CD4-positive, alpha-beta T cell treated with Interleukin-4 for 1 hour (primary cell): Measurements from ENCODE around the gene PPL.
"Not testable (repeated sequence)": the region's sequence is repeated elsewhere in the genome, so short reads cannot be mapped to it uniquely, and the experiment has no call there.

ENCODE experiments used
- DNase-seq, 2 donors: peaks; one replicate each; pipeline ENCODE4 v3.0.0-alpha.2; 2020 to 2022

Gene PPL

DNA sequence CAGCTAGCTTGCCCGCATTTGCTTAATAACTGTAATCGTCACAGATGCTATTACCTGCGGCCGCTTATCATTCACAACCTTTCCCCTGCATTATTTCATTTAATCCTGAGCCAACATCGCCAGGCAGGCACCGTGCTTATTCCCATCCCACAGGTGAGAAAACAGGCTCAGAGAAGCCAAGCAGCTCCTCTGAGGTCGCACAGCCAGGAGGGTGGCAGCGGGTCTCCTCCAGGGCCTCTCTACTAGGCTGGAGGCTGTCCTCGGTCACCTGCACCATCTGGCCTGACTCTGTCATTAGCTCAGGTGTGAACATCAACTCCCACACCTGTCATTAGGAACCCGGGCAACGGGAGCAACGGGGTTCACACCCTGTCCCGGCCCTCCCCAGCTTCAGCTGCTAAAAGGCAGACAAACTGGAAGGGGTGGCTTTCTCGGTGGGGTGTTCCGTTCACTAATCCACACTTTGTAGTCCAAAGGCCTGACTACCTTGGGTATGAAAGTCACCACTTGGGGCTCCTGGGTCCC, 3.0 kb downstream of the PPL start:
- DNase-seq = no peak

DNA sequence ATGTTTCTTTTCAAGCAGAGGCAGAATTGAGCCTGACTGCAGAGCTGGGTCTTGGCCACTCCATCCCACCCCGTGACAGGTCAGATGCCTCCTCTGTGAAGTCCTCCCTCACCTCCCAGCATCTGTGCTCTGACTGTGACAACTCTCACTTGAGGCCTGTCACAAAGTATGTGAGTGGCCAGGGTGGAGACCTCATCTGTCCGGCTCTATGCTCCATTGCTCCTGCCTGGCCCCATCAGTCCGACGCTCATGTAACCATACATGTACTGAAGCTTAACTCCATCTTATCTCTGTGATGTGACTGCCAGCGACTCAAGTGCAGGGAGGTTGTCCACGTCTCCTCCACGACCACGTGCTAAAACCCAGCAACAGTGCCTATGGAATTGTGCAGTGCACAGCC, 3.5 kb downstream of the PPL start:
- DNase-seq = no peak

DNA sequence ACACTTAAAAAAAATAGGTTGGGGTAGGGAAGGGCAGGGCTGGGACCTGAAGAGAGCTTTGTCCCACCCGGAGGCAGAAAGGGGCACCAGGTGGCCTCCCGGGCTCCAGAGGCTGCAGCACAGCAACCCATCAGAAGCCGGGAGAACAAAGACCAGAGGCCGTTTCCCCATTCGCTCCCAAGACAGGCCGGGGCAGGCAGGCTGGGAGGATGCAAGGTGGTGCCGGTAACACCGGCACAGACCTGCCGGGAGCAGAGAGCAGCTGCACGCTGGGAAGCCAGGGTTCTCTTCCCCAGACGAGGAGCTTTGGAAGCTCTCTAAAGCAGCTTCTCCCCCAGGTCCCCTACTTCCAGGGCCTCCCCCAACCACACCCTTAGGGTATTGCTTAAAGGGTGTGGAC, 5.6 kb downstream of the PPL start:
- no peak for DNase-seq

DNA sequence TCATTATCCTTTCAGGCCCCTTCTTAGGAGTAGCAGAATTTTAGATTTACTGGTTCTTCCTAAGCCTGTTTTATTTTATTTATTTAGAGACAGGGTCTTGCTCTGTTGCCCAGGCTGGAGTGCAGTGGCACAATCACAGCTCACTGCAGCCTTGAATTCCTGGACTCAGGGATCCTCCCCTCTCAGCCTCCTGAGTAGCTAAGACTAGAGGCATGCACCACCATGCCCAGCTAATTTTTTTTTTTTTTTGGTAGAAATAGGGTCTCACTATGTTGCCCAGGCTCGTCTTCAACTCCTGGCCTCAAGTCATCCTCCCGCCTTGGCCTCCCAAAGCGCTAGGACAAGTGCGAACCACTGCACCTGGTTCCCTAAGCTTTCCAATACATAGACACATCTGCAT, 7.3 kb downstream of the PPL start:
- DNase-seq = not testable (repeated sequence)

DNA sequence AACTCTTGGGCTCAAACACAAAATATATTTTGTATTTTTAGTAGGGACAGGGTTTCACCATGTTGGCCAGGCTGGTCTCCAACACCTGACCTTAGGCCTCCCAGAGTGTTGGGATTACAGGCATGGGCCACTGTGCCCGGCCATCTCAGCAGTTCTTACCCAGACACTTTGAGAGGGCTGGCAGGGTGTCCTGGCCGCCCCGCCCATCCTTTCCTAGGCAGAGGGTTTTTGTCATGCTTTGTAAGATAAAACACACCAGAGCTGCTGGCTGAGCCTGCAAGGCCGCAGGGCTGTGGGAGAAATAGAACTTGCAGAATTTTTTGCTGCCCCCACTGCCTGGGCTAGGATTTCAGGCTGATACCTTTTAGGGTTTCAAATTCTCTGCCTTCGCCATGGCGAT, 8.7 kb downstream of the PPL start:
- DNase-seq = no peak

DNA sequence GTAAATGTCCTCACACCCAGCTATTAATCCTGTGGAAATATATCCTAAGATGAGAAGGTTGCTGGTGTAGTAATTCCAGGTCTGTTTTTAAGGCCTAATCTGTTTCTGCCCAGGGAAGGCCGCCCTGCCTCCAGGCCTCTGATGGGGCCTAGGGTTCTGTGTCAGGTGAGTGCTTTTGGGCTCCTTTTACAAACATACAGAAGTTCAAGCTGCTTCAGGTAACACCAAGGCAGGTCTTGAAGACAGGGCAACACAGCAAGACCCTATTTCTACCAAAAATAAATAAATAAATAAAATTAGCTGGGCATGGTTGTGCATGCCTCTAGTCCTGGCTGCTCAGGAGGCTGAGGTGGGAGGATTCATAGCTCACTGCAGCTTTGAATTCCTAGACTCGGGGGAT, 9.3 kb downstream of the PPL start:
- no peak for DNase-seq

DNA sequence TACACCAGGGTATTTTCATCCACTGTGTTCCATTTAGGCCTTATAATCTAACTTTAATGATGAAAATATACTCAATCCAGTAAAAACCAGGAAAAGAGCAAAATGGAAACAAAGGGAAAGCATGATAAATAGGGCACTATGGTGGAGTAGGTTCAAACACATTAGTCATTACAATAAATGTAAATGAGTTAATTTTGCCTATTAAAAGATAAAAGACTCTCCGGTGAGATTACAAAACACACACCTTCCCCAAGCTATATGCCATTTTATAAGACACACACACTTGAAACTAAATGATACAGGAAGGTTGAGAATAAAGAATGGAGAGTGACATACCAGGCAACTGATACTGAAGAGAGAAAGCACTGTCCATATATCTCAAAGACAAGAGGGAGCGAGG, 10.0 kb downstream of the PPL start:
- no peak for DNase-seq

DNA sequence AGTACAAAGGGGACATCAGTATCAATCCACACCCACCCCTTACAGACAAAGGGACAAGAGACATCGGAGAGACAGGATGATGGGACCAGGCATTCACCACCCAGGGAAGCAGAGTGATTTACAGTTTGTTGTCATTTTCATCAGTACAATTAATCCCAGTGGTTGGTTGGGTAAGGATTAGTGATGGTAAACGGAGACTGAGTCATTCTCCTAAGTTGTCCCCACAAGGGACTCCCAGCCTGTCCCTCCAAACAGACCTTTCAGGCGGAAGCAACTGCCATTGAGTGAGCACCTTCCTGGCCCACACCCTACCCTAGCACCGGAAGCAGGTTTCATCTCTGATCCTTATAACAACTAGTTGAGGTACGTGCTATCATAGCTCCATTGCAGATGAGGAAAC, 11.2 kb downstream of the PPL start:
- no peak for DNase-seq

DNA sequence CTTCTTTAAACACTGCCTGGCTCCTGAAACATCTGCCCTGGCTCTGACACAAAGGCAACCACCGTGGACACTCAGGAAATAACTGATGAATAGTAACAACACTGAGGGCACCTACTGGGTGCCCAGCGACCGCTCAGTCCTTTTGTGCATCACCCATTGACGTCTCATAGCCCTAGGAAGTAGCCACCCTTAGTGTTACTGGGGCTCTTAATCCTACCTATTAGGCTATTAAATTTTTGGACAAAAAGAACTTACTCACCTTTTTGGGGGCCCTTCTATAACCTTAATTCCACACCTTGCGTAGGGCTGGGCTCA, 11.7 kb downstream of the PPL start:
- DNase-seq = no peak

DNA sequence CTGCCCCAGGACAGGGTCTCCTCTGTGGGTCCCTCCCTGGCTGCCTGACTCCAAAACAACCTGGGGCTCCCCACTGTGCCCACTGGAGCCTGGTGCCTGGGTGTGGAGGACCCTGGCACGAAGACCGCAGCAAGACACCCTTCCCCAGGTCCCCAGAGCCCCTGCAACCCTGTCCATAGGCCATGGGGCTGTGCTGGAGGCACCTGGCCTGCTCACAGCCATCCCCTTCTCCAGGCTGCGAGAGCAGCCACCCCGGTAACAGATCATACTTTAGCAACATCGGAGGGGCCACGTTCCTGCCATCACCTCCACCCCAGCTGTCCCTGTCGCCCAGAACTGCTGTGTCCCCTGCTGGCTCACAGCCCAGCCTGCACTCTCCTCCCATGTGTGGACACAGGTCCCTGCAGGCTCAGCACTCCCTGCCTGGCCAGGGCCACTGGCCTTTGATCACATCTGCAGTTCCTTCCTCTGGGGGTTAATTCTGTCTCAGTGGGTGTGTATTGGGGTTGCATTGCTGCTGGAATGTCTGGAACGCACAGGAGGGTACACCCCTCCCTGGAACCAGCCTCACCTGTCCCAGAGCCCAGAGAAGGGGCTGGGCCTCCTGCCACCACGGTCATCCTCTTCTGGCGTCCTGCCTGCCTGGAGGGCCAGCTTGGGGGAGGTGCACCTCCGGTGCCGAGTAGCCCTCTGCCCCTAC, 12.2 kb downstream of the PPL start:
- DNase-seq = no peak

DNA sequence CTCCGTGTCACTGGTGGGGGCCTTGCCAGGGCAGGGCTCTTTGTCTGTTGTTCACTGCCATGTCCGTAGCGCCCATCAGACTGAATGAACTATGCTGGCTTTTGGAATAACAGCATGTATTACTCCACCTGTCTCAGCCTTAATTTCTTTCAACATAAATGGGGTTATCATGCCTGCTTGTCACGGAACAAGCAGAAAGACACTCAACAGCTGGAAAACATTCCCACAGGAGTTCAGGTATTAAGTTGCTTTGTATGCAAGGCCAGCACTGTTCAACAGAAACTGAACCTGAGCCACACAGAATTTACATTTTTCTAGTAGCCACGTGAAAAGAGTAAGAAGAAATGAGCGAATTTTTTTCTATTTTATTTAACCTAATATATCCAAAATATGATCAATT, 13.1 kb downstream of the PPL start:
- DNase-seq = no peak

DNA sequence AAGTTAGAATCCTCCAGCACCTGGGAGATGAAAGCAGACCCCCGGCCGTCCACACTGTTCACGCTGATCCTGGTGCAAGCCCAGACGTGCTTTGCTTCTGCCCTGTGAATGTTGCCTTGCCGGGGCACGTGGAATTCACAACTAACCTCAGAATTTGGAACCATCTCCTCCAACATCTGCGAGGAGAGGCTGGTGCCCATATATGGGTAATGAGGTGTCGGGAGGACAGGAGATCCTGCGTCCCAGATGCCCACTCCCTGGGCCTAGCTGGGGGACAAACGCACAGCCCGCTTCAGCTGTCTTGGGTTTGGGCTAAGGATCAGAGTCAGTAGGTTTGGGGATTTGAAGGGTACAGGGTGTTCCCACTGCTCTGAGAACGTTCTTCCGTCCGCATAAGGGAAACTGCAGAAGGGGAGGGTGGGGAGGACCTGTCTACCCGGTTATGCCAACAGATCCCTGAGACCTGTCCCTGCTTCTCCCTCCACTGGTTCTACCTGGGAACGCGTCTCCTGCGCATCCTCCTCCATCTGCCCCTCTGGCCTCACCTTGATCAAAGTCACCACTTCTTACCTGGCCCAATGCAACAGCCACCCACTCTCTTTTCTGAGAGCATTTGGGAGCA, 14.1 kb downstream of the PPL start:
- DNase-seq = no peak

DNA sequence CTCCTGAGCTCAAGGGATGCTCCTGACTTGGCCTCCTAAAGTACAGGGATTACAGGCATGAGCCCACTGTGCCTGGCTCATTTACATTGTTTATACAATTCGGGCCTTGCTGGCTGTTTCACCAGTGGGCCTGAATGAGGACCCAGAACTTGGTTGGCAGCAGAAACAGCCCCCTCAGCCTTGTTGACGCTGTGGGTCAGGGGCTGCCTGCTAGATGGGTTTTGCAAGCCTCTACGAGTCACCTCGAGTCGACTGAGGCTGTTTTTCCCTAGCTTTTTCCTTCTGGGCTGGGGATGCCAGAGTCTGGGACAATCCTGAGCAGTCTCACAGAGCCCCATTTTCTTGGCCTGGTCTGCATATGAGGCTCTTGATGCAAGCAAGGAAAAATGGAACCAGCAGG, 16.1 kb downstream of the PPL start:
- no peak for DNase-seq

DNA sequence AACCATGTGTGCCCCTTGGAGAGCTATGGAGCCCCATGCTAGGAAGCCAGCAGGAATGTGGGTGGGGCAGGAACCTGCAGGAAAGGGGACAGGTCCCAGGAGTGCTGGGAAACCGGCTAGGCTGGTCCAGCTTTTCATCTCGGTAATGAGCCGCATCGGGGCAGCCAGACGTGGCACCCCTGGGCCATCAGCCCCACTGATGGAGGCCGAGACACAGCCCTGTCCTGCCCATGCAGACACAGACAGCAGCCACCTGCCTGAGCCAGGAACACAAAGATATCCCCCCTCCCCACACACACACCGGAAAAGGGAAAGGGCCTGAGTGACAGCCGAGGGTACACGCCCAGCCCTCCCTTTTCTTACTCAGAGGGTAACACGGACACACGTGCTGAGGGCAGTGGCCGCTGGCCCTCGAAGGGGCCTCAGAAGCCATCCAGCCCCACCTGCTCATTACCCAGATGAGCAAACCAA, 18.1 kb downstream of the PPL start:
- no peak for DNase-seq

DNA sequence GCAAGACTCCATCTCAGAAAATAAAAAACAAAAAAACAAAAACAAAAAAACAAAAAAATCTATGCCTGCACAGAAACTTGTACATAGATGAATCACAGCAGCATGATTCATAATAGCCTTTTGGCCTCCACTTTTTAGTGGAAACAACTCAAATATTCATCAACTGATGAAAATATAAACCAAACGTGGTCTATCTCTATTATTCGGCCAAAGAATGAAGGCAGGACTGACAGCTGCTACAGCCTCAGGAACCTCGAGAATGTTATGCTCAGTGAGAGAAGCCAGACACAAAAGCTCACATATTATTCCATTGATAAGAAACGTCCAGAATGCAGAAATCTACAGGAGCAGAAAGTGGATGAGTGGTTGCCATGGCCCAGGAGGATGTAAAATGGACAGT, 19.8 kb downstream of the PPL start:
- no peak for DNase-seq

DNA sequence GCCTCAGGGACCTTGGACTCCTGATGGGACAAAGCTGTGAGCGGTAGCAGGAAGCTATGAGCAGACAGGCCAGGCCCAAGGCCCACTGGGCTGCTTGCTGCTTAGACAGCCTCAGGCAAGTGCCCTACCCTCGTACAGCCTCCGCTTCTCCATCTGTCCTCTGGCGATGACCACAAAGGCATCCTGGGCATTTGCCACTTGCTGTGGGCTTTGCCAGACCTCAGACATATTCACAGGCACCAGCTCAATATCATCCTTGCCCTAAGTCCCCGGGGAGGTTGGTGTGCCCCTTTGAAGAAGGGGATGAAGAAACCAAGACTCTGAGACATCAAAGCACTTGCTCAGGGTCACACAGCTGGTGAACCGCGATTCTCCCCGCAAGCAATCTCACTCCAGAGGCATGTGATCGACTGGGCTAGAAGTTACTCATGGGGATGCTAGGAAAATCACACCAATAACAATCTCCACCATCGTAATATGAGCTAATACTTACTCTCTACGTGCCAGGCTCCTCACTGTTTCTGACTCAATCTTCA, 21.7 kb downstream of the PPL start:
- DNase-seq = no peak

DNA sequence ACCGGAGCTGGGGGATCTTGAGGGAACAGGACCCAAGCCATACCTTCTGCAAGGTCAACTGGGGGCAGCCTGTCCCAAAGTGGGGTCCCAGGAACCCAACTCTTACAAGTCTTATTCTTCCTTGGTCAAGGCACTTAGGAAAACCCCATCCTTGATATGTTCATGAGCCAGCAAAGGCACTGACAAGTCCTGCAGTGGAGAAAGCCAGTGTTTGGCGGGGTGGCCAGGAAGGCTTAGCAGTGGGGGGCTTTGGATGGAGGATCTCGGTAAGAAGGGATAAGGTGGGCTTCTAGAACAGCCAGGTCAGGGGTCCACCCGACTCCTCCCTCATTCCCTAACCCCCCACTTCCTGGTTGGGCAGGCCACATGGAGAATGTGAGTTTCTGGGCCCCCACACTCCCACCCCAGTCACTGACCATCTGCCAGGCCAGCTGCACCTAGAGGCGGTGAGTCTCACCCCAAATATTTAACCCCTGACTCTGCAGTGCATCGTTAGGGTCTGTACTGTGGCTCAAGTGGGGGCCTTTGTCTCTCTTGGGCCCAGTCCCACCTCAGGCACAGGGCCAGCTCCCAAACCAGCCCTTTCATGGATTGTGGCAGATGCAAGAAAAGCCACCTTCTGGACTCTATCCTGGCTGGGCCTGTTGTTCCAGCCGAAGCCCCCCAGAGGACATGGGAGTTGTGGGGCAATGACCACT, 22.3 kb downstream of the PPL start:
- DNase-seq = no peak

DNA sequence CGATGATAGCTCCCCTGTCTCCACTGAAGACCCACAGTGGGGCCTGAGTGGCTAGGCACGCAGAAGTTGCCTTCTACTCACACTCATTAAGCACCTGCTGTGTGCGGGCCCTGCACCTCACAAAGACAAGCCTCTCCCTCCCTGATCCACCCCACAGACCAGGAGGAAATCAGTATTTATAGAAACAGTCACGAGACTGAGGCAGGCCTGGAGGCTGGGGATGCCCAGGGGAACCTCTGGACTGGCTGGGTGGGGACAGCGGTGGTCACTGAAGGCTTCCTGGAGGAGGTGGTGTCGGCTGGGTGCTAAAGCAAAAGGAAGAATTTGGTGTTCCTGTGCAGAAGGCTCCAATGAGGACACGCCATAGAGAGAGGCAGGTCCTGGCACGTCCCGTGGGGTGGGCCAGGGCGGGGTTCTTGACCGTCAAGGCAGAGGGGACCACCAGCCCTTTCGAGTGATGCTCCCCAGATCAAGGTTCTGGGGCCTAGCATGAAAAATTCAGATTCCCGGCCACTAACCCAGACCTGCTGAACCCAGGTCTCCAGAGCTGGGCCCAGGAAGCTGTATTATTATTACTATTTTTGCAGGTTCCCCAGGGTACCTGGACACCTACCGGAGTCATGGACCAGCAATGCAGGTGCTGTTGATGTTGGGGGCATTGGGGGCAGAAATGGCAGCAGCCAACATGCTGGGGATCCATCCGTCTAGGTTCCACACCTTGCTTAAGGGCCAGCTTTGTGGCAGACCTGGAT, 23.0 kb downstream of the PPL start:
- no peak for DNase-seq

DNA sequence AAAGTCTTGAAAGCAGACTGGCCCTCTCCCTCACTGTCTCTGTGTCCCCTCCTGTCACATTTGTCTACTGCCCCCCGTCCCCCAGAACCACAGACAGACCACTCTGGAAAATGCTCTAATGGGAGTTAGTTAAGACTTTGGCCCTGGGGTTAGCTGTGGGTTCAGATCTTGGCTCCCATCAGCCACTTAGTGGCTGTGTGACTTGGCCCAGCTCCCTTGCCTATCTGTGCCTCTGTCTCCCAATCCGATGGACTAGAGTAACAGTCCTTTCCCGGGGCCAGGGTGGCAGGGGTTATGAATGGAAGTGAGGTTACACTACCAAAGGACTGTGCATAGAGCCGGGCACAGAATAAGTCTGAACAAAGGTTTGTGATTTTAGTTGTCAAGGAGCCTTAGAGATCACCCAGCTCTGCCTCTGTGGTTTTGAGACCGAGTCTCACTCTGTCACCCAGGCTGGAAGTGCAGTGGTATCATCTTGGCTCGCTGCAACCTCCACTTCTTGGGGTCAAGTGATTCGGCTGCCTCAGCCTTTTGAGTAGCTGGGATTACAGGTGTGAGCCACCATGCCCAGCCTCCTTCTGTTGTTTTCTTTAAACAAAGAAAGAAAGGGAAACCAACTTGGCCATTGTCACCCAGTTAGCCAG, 23.7 kb downstream of the PPL start:
- DNase-seq = no peak

DNA sequence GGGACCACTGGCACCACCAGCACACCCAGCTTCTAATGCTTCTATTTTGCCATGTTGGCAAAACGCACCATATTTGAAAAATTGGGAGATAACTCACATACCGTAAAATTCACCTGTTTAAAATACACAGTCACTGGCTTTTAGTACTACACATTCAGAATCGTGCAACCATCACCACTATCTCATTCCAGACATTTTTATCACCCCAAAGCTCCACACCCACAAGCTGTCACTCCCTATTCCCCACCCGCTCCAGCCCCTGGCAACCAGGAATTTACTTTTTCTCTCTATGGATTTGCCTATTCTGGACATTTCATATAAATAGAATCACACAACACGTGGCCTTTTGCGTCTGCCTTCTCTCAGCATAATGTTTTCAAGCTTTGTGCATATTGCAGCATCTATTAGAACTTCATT, 25.0 kb downstream of the PPL start:
- DNase-seq = no peak

DNA sequence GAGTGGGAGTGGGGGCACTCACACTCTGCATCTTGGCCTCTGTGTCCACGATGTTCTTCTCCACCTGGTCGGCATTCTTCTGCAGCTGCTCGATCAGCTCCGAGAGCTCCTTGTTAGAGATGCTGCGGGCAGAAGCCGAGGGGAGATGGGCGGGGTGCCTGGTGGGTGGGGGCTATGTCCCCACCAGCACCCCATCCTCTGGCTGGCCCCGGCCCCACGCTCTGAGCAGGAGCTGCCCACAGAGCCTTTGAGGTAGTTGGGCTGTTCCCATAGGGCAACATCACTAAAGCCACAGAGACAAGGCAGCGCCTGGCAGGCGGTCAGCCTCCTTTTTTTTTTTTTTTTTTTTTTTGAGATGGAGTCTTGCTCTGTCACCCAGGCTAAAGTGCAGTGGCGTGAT, 26.1 kb downstream of the PPL start:
- DNase-seq = no peak

DNA sequence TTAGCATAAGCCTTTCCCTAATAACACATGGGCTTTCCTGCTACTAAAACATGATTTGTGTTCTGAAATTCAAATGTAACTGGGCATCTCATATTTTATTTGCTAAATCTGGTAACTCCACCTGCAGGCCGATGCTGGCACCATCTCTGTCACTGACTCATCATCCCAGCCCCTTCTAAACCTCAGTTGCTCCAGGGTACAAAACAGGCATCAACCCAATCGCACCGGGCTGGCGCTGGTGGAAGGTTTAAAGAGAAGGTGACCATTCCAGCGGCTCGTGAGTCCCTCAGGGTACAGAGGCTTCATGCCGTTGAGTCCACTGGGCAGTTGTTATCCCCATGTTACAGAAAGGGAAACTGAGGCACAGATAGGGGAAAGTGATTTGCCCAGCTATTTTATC, 27.1 kb downstream of the PPL start:
- no peak for DNase-seq
